Calu3 (cell line): ENCODE data around the gene TEC. TPM values are rescaled to one million over a fixed set of nuclear protein-coding genes. Genes with fewer than 3 reads are reported as not detected.

ENCODE experiments used
- BruUV-seq: library from RNA; stranded (reverse); fragments of 400-500 nt; replicated peaks from 2 replicates; lab custom pipeline; 2021; lab: Mats Ljungman, UMichigan
- CTCF ChIA-PET: fragments of 300-600 bp; sonication (Branson Sonifier 250); formaldehyde crosslinking; loops from one replicate; lab custom pipeline; 2022; ENCODE audit warnings: antibody characterized with exemption; lab: Charles Lee
- DNase-seq: peaks from one replicate; pipeline ENCODE4 v3.0.0; 2022
- H3K27ac Mint-ChIP-seq: one replicate; pipeline ENCODE4 v1.8.0; 2022; ENCODE audit warnings: mixed read lengths; ENCODE audit not compliant: unreplicated experiment
- H3K27me3 Mint-ChIP-seq: one replicate; pipeline ENCODE4 v1.8.0; 2022; ENCODE audit warnings: mixed read lengths; ENCODE audit not compliant: unreplicated experiment
- H3K36me3 Mint-ChIP-seq: one replicate; pipeline ENCODE4 v1.8.0; 2022; ENCODE audit warnings: mild to moderate bottlenecking, moderate library complexity, mixed read lengths; ENCODE audit not compliant: insufficient read depth, unreplicated experiment
- H3K4me1 Mint-ChIP-seq: one replicate; pipeline ENCODE4 v1.8.0; 2022; ENCODE audit warnings: mild to moderate bottlenecking, low read depth, mixed read lengths; ENCODE audit not compliant: unreplicated experiment
- H3K4me3 Mint-ChIP-seq: one replicate; pipeline ENCODE4 v1.8.0; 2022; ENCODE audit warnings: mild to moderate bottlenecking, low read depth, moderate library complexity, mixed read lengths; ENCODE audit not compliant: unreplicated experiment
- H3K9me3 Mint-ChIP-seq: one replicate; pipeline ENCODE4 v1.8.0; 2022; ENCODE audit warnings: low read depth, mixed read lengths; ENCODE audit not compliant: unreplicated experiment
- intact Hi-C: fragments of 100-400 bp; cut with micrococcal nuclease; formaldehyde crosslinking; loops from one replicate; pipeline ENCODE4 v1.10.0; 2022; ENCODE audit not compliant: unreplicated experiment
- total RNA-seq: library from RNA; stranded (reverse); gene quantifications from 2 replicates; pipeline ENCODE4 v1.2.3, GENCODE V29; 2022
- TF ChIP-seq, protein P1 (sequence below): fragments of 200-600 bp; IDR thresholded peaks from one replicate; pipeline ENCODE4 v1.8.0; 2022; ENCODE audit warnings: antibody characterized with exemption; ENCODE audit not compliant: unreplicated experiment

TEC gene
- total RNA-seq, 1 experiment from 2014 or later = 3.2 TPM

DNA sequence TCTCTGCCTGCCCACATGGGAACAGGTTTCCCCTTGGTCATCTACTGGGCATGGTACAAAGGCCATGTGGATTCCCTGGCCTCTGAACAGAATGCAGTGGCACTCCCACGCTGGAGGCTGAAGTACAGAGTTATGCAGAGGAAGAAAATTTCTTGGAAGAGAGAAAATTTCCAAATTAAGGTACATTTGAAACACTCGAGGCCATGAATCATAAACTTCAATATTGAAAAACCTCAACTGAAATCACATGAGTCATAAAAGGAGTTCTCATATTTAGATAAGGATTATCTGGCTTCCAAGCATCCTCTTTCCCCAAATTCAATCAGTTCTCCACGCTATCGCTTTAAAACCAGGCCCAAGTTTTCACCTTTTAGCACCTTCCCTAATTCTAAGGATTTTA, 107.5 kb downstream of the TEC start:
- CTCF ChIA-PET = no interaction called here
- no peak overlapping the region for H3K27ac Mint-ChIP-seq
- TF ChIP-seq, protein P1, sequence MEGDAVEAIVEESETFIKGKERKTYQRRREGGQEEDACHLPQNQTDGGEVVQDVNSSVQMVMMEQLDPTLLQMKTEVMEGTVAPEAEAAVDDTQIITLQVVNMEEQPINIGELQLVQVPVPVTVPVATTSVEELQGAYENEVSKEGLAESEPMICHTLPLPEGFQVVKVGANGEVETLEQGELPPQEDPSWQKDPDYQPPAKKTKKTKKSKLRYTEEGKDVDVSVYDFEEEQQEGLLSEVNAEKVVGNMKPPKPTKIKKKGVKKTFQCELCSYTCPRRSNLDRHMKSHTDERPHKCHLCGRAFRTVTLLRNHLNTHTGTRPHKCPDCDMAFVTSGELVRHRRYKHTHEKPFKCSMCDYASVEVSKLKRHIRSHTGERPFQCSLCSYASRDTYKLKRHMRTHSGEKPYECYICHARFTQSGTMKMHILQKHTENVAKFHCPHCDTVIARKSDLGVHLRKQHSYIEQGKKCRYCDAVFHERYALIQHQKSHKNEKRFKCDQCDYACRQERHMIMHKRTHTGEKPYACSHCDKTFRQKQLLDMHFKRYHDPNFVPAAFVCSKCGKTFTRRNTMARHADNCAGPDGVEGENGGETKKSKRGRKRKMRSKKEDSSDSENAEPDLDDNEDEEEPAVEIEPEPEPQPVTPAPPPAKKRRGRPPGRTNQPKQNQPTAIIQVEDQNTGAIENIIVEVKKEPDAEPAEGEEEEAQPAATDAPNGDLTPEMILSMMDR = no peak
- peaks cover 8% of the 10 kb centered on the region for H3K4me1 Mint-ChIP-seq
- H3K4me3 Mint-ChIP-seq = no peak overlapping the region
- DNase-seq = no peak
- BruUV-seq = no TSS peak
- peaks cover 2% of the 10 kb centered on the region for H3K9me3 Mint-ChIP-seq
- H3K27me3 Mint-ChIP-seq = no peaks in the 10 kb centered on the region
- no peaks in the 10 kb centered on the region for H3K36me3 Mint-ChIP-seq
- intact Hi-C loops = no loop called here

DNA sequence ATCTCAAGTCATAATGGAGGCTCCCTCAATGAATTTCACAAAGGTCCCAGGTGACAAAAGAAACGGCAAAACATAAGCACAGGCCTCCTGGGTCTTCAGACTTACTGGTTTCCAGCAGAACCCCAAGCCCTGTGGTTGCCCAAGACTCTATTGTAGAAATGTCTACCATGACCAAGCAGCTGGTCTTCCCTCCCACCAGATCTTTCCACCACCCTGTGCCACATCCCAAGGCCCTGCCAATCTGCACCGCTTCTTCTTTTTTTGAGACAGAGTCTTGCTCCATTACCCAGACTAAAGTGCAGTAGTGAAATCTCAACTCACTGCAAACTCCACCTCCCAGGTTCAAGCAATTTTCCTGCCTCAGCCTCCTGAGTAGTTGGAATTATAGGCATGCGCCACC, 112.4 kb downstream of the TEC start:
- intact Hi-C loops = no loop called here
- H3K4me3 Mint-ChIP-seq = no peak overlapping the region
- no peak for DNase-seq
- H3K36me3 Mint-ChIP-seq = no peaks in the 10 kb centered on the region
- TF ChIP-seq, protein P1 = no peak
- peaks cover 2% of the 10 kb centered on the region for H3K9me3 Mint-ChIP-seq
- H3K4me1 Mint-ChIP-seq = peaks cover 4% of the 10 kb centered on the region
- no TSS peak for BruUV-seq
- CTCF ChIA-PET = no interaction called here
- H3K27me3 Mint-ChIP-seq = no peaks in the 10 kb centered on the region
- H3K27ac Mint-ChIP-seq = no peak overlapping the region

DNA sequence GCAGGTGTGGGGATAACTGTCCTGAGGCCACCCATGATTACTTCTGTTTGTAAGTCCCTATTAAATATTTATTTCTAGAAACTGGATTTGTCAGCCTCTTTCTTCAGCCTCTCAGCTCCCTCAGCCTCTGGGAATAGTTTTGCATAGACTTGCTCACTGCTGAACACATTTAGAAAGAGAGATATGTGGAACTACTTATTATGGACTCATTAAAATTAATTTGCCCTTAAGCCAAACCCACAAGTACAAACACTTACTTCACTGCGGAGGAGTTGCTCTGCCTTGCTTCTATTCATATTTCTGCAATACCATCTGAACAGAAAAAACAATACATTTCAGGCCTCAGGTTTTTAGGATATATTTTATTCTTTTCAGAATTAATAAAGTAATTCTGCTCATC, 113.2 kb downstream of the TEC start:
- CTCF ChIA-PET = no interaction called here
- Mint-ChIP-seq H3K4me3 (no peak overlapping the region), H3K9me3 (peaks cover 2% of the 10 kb centered on the region), H3K27me3 (no peaks in the 10 kb centered on the region), H3K36me3 (no peaks in the 10 kb centered on the region), H3K27ac (no peak overlapping the region), H3K4me1 (no peaks in the 10 kb centered on the region)
- DNase-seq = no peak
- TF ChIP-seq, protein P1 = no peak
- intact Hi-C loops = no loop called here
- no TSS peak for BruUV-seq

DNA sequence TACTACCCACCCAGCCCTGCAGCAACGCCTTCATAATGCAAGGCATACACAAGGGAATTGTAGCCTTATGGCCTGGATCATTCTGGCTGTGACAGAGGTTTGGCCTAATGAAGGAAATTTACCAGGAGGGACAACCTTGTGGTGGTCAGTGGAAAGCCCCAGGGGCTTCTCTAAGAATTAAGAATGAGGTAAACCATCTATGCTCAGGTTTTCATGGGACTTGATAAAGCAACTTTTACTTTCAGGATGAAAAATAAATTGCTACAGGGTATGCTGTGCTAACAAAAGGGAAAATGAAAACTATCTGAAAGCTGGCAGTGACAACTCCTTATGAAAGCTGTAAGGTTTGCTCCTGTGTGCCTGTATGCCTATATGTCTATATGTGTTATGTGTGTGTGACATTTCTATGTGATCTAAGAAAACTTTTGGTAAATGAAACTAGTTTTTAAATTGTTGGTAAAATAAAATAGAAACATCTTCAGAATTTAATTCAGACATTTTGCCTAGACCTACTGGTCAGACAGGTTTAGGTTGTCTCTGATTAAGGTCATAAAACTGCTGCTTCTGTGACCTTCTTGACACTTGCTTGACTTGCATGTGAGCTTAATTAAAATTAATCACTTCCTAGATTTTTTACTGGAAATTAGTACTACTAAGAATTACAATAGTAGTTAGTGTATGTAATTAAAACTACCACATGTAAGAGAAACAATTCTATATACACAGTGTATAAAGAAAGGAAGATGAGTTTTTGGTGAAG, 115.7 kb downstream of the TEC start:
- no peak overlapping the region for H3K4me3 Mint-ChIP-seq
- no TSS peak for BruUV-seq
- H3K27ac Mint-ChIP-seq = no peak overlapping the region
- no peak for DNase-seq
- H3K36me3 Mint-ChIP-seq = no peaks in the 10 kb centered on the region
- intact Hi-C loops = no loop called here
- no peaks in the 10 kb centered on the region for H3K4me1 Mint-ChIP-seq
- H3K27me3 Mint-ChIP-seq = no peaks in the 10 kb centered on the region
- TF ChIP-seq, protein P1 = no peak
- CTCF ChIA-PET = no interaction called here
- H3K9me3 Mint-ChIP-seq = peaks cover under 1% of the 10 kb centered on the region
